Measurements from ENCODE around the gene CNIH3. TPM values are rescaled to one million over a fixed set of nuclear protein-coding genes. Genes with fewer than 3 reads are reported as not detected.

CNIH3 gene
- total and polyA plus RNA-seq, 12 donors = 0.30 to 5.5 (median 2.2) TPM

DNA sequence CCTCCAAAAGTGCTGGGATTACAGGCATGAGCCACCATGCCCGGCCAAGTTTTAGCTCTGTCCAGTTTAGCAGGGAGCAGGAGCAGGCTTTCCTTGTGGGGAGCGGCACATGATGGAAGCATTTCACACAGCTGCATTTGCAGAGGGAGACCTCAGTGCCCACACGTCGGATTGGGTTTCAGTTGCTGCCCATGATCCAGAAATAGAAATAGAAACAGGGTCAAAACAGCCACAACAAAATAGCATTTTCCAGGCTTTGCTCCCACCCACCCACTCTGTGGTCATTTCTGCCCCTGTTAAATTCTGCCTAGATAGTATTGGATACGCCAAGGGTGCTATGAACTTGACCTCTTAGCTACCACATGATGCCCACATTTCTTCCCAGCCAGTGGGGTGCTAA is 128.4 kb downstream of the CNIH3 start:
- Histone ChIP-seq H3K9me3 (replicated peaks in 1 of 3) (no peaks in the 10 kb centered on the region), H3K27me3 (no peaks in the 10 kb centered on the region), H3K36me3 (replicated peaks in 1 of 2) (no peaks in the 10 kb centered on the region), H3K4me3 (no peak overlapping the region), H3K27ac (no peak overlapping the region), H3K4me1 (replicated peaks in 1 of 2) (no peaks in the 10 kb centered on the region)
- no peak for TF ChIP-seq POLR2A (IDR thresholded peaks at IDR 0.05)
- TF ChIP-seq, protein P1, sequence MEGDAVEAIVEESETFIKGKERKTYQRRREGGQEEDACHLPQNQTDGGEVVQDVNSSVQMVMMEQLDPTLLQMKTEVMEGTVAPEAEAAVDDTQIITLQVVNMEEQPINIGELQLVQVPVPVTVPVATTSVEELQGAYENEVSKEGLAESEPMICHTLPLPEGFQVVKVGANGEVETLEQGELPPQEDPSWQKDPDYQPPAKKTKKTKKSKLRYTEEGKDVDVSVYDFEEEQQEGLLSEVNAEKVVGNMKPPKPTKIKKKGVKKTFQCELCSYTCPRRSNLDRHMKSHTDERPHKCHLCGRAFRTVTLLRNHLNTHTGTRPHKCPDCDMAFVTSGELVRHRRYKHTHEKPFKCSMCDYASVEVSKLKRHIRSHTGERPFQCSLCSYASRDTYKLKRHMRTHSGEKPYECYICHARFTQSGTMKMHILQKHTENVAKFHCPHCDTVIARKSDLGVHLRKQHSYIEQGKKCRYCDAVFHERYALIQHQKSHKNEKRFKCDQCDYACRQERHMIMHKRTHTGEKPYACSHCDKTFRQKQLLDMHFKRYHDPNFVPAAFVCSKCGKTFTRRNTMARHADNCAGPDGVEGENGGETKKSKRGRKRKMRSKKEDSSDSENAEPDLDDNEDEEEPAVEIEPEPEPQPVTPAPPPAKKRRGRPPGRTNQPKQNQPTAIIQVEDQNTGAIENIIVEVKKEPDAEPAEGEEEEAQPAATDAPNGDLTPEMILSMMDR (IDR thresholded peaks at IDR 0.05) = no peak
- 74 to 83% (median 80%) methylated on average over 5 of the region's 5 CpGs for WGBS, 4 donors
- DNase-seq = no peak
- intact Hi-C loops (cut with DNase I) = no loop called here

DNA sequence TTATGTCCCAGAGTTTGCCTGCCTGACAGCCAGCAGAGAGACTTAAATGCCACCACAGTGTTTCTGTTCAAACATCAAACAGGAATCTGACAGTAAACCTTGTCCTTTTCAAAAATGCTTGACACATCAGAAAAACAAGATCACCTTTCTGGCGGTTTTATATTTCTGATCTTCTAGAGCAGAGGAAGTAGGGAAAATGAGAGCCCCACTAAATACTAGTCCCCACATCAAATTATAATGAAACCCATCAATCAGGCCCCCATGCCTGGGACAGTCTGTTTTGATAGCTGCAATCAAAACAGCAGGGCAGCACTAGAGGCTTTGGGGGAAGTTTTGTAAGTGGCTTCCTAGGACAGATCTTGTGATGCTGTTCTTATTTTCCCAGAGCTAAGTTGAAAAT is 129.3 kb downstream of the CNIH3 start:
- intact Hi-C loops (cut with DNase I) = no loop called here
- H3K9me3 ChIP-seq (replicated peaks in 1 of 3) = no peaks in the 10 kb centered on the region
- no peaks in the 10 kb centered on the region for H3K27me3 ChIP-seq
- no peaks in the 10 kb centered on the region for H3K4me1 ChIP-seq (replicated peaks in 1 of 2)
- WGBS, 4 donors = 67 to 79% (median 73%) methylated on average over 1 of the region's 1 CpG
- DNase-seq = no peak
- H3K27ac ChIP-seq = no peak overlapping the region
- TF ChIP-seq, protein P1 (IDR thresholded peaks at IDR 0.05) = no peak
- TF ChIP-seq POLR2A (IDR thresholded peaks at IDR 0.05) = no peak
- H3K36me3 ChIP-seq (replicated peaks in 1 of 2) = no peaks in the 10 kb centered on the region
- H3K4me3 ChIP-seq = no peak overlapping the region

DNA sequence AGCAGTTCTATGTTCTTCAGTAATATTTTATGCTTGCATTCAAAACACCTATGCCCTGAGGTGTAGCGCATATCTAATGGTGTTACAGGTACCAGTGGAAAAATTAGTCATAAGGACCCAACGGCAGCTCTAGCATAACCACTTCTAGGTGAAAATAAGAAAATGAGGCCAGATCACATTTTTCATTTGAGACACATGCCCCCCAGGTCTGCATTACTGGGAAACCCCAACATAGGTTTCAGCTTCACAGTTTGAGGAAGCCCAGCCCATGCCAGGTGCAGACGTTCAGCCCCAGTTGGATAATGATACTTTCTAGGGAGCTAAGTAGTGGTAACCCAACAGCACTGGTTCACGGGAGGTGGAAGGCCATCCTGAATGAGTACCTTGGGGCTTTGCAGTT is 129.8 kb downstream of the CNIH3 start:
- intact Hi-C loops (cut with DNase I) = no loop called here
- no peaks in the 10 kb centered on the region for H3K36me3 ChIP-seq (replicated peaks in 1 of 2)
- no peaks in the 10 kb centered on the region for H3K4me1 ChIP-seq (replicated peaks in 1 of 2)
- H3K9me3 ChIP-seq (replicated peaks in 1 of 3) = no peaks in the 10 kb centered on the region
- no peaks in the 10 kb centered on the region for H3K27me3 ChIP-seq
- TF ChIP-seq, protein P1 (IDR thresholded peaks at IDR 0.05) = no peak
- no peak for TF ChIP-seq POLR2A (IDR thresholded peaks at IDR 0.05)
- no peak for DNase-seq
- H3K4me3 ChIP-seq = no peak overlapping the region
- H3K27ac ChIP-seq = no peak overlapping the region
- WGBS, 4 donors = 79 to 98% (median 88%) methylated on average over 4 of the region's 4 CpGs

DNA sequence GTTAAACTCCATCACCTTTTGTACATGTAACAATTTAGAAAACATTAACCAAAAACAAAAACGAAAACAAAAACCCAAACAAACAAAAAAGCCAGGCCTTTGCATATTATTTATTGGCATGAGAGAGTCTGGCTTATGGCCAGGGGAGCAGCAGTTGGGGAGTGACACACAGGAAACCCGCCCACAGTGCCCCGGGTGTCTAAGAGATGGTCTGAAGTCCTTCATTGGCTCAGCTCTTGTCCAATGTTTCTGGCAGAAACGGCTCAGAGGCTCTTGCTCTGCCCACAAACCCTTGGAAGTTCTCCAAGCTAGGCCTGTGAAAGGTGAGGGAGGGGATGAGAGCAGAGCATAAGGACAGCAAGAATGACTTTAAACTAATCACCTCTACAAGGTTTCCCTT is 131.5 kb downstream of the CNIH3 start:
- intact Hi-C loops (cut with DNase I) = no loop called here
- TF ChIP-seq, protein P1 (IDR thresholded peaks at IDR 0.05) = no peak
- TF ChIP-seq POLR2A (IDR thresholded peaks at IDR 0.05) = no peak
- no peaks in the 10 kb centered on the region for H3K36me3 ChIP-seq (replicated peaks in 1 of 2)
- H3K4me1 ChIP-seq (replicated peaks in 1 of 2) = no peaks in the 10 kb centered on the region
- no peak overlapping the region for H3K4me3 ChIP-seq
- 51 to 57% (median 53%) methylated on average over 4 of the region's 4 CpGs for WGBS, 4 donors
- no peaks in the 10 kb centered on the region for H3K27me3 ChIP-seq
- no peaks in the 10 kb centered on the region for H3K9me3 ChIP-seq (replicated peaks in 1 of 3)
- no peak overlapping the region for H3K27ac ChIP-seq
- no peak for DNase-seq
